ENCODE results near the gene COMP.
"Not testable (repeated sequence)": the region's sequence is repeated elsewhere in the genome, so short reads cannot be mapped to it uniquely, and the experiment has no call there.

The COMP gene

GRCh38 chr19:18832306-18833140, 41.4 kb upstream of the COMP start:
- Histone ChIP-seq H3K9ac (ENCODE audit: insufficient read length) (peak overlapping the region; percentile 98), H3K4me3 (peak overlapping the region; percentile 80), H3K36me3 (ENCODE audit: insufficient read depth, low read length) (peaks cover 31% of the 10 kb centered on the region), H3K27ac (no peak overlapping the region), H3K9me3 (ENCODE audit: low read depth, low read length) (no peaks in the 10 kb centered on the region)
- no peak for DNase-seq (ENCODE audit: low read depth, low spot score)
- TF ChIP-seq FOXP2 (optimal IDR thresholded peaks at IDR 0.05; ENCODE audit: control extremely low read depth, extremely low read length, insufficient read depth) (no peak), POLR2AphosphoS5 (IDR thresholded peaks at IDR 0.05; ENCODE audit: borderline replicate concordance, low read depth, low read length) (no peak), EZH2 (IDR thresholded peaks at IDR 0.05) (no peak)

- peak within 1 kb of the TSS; percentile 80 for H3K4me3 ChIP-seq
- H3K27ac ChIP-seq, result peak within 1 kb of the TSS; percentile 75; the same call in 1 of the 2 replicates
- peak within 1 kb of the TSS; percentile 98 for H3K9ac ChIP-seq (ENCODE audit: insufficient read length)
- DNase-seq (ENCODE audit: low read depth, low spot score), result peak; percentile 55
- H3K36me3 ChIP-seq (ENCODE audit: insufficient read depth, low read length), result peaks cover 27% of the 10 kb centered on the region
- peak; percentile 49 for TF ChIP-seq FOXP2 (optimal IDR thresholded peaks at IDR 0.05; ENCODE audit: control extremely low read depth, extremely low read length, insufficient read depth)
- peak; percentile 77 for TF ChIP-seq POLR2AphosphoS5 (IDR thresholded peaks at IDR 0.05; ENCODE audit: borderline replicate concordance, low read depth, low read length)
- TF ChIP-seq EZH2 (IDR thresholded peaks at IDR 0.05), result no peak
- 0 out of 2 replicates have a peak, but pooled peaks cover 3% of the 10 kb centered on the region for H3K9me3 ChIP-seq (ENCODE audit: low read depth, low read length)
Observed at GRCh38 chr19:18831524-18832305, 40.6 kb upstream of the COMP start, which contains the start of gene UPF1. Gene UPF1, plus strand, starts transcription at chr19:18831959. Its CDS starts 251 bp downstream, at chr19:18832210.

- Histone ChIP-seq H3K9me3 (ENCODE audit: low read depth, low read length) (0 out of 2 replicates have a peak, but pooled peaks cover 3% of the 10 kb centered on the region), H3K4me3 (no peak overlapping the region), H3K27ac (no peak overlapping the region), H3K36me3 (ENCODE audit: insufficient read depth, low read length) (peaks cover 22% of the 10 kb centered on the region), H3K9ac (ENCODE audit: insufficient read length) (no peak overlapping the region)
- TF ChIP-seq EZH2 (IDR thresholded peaks at IDR 0.05) (no peak), POLR2AphosphoS5 (IDR thresholded peaks at IDR 0.05; ENCODE audit: borderline replicate concordance, low read depth, low read length) (no peak), FOXP2 (optimal IDR thresholded peaks at IDR 0.05; ENCODE audit: control extremely low read depth, extremely low read length, insufficient read depth) (no peak)
- DNase-seq (ENCODE audit: low read depth, low spot score), result no peak
Observed at GRCh38 chr19:18830488-18830887, 39.4 kb upstream of the COMP start.

GRCh38 chr19:18828786-18829185, 37.7 kb upstream of the COMP start:
- DNase-seq (ENCODE audit: low read depth, low spot score), result no peak
- TF ChIP-seq POLR2AphosphoS5 (IDR thresholded peaks at IDR 0.05; ENCODE audit: borderline replicate concordance, low read depth, low read length), result no peak
- TF ChIP-seq FOXP2 (optimal IDR thresholded peaks at IDR 0.05; ENCODE audit: control extremely low read depth, extremely low read length, insufficient read depth), result no peak
- TF ChIP-seq EZH2 (IDR thresholded peaks at IDR 0.05), result no peak
- Histone ChIP-seq H3K36me3 (ENCODE audit: insufficient read depth, low read length) (peaks cover 7% of the 10 kb centered on the region; the same call in 1 of the 2 replicates), H3K9me3 (ENCODE audit: low read depth, low read length) (0 out of 2 replicates have a peak, but pooled peaks cover 3% of the 10 kb centered on the region), H3K27ac (no peak overlapping the region), H3K9ac (ENCODE audit: insufficient read length) (no peak overlapping the region), H3K4me3 (no peak overlapping the region)

GRCh38 chr19:18817574-18817973, 26.5 kb upstream of the COMP start:
- no peak overlapping the region for H3K9ac ChIP-seq (ENCODE audit: insufficient read length)
- no peak for DNase-seq (ENCODE audit: low read depth, low spot score)
- H3K27ac ChIP-seq, result no peak overlapping the region
- no peaks in the 10 kb centered on the region for H3K9me3 ChIP-seq (ENCODE audit: low read depth, low read length)
- H3K4me3 ChIP-seq, result no peak overlapping the region
- TF ChIP-seq EZH2 (IDR thresholded peaks at IDR 0.05) (no peak), FOXP2 (optimal IDR thresholded peaks at IDR 0.05; ENCODE audit: control extremely low read depth, extremely low read length, insufficient read depth) (no peak), POLR2AphosphoS5 (IDR thresholded peaks at IDR 0.05; ENCODE audit: borderline replicate concordance, low read depth, low read length) (no peak)
- no peaks in the 10 kb centered on the region for H3K36me3 ChIP-seq (ENCODE audit: insufficient read depth, low read length)

GRCh38 chr19:18816645-18817044, 25.5 kb upstream of the COMP start:
- DNase-seq (ENCODE audit: low read depth, low spot score); H3K9me3 ChIP-seq (ENCODE audit: low read depth, low read length); H3K27ac ChIP-seq; H3K4me3 ChIP-seq; H3K9ac ChIP-seq (ENCODE audit: insufficient read length); H3K36me3 ChIP-seq (ENCODE audit: insufficient read depth, low read length): not testable (repeated sequence)

- DNase-seq (ENCODE audit: low read depth, low spot score), result no peak
- no peak overlapping the region for H3K4me3 ChIP-seq
- H3K36me3 ChIP-seq (ENCODE audit: insufficient read depth, low read length), result no peaks in the 10 kb centered on the region
- no peak overlapping the region for H3K27ac ChIP-seq
- no peak overlapping the region for H3K9ac ChIP-seq (ENCODE audit: insufficient read length)
- H3K9me3 ChIP-seq (ENCODE audit: low read depth, low read length), result no peaks in the 10 kb centered on the region
- TF ChIP-seq EZH2 (IDR thresholded peaks at IDR 0.05) (no peak), POLR2AphosphoS5 (IDR thresholded peaks at IDR 0.05; ENCODE audit: borderline replicate concordance, low read depth, low read length) (no peak), FOXP2 (optimal IDR thresholded peaks at IDR 0.05; ENCODE audit: control extremely low read depth, extremely low read length, insufficient read depth) (no peak)
Observed at GRCh38 chr19:18815673-18816072, 24.6 kb upstream of the COMP start.

- TF ChIP-seq EZH2 (IDR thresholded peaks at IDR 0.05) (no peak), POLR2AphosphoS5 (IDR thresholded peaks at IDR 0.05; ENCODE audit: borderline replicate concordance, low read depth, low read length) (no peak), FOXP2 (optimal IDR thresholded peaks at IDR 0.05; ENCODE audit: control extremely low read depth, extremely low read length, insufficient read depth) (no peak)
- no peaks in the 10 kb centered on the region for H3K36me3 ChIP-seq (ENCODE audit: insufficient read depth, low read length)
- no peaks in the 10 kb centered on the region for H3K9me3 ChIP-seq (ENCODE audit: low read depth, low read length)
- H3K4me3 ChIP-seq, result no peak overlapping the region
- no peak overlapping the region for H3K27ac ChIP-seq
- no peak overlapping the region for H3K9ac ChIP-seq (ENCODE audit: insufficient read length)
- DNase-seq (ENCODE audit: low read depth, low spot score), result no peak
Observed at GRCh38 chr19:18814063-18814462, 23.0 kb upstream of the COMP start.

GRCh38 chr19:18811638-18812037, 20.5 kb upstream of the COMP start:
- not testable (repeated sequence) for H3K27ac ChIP-seq; H3K4me3 ChIP-seq; H3K9ac ChIP-seq (ENCODE audit: insufficient read length); DNase-seq (ENCODE audit: low read depth, low spot score); H3K9me3 ChIP-seq (ENCODE audit: low read depth, low read length); H3K36me3 ChIP-seq (ENCODE audit: insufficient read depth, low read length)

Data from SK-N-MC (cell line).